Measurements from ENCODE around the gene HEATR9. TPM values are rescaled to one million over a fixed set of nuclear protein-coding genes. Genes with fewer than 3 reads are reported as not detected.

HEATR9 gene
- total RNA-seq, 1 experiment from 2014 or later, result not detected

DNA sequence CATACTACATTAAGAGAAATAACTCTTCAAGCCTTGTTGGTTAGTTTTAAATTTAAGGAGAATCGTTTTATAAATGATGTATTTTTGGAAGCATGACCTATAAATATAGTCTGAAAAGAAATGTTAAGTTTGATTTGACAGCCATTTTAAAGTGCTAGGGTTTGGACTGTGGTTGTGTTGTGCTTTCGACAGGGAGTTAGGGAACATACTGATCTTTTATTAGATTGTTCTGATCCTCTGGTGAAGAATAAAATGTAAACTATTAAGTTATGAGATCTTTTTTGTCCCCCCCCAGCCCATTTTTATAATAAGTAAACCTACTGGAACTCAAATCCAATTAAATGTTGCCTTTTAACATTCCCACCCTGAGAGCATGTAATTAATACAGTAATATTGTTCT is 47.4 kb downstream of the HEATR9 start:
- DNase-seq (ENCODE audit: low spot score), result no peak
- in situ Hi-C loops (cut with HindIII; ENCODE audit: low sequenced_read_pairs), result no loop called here

DNA sequence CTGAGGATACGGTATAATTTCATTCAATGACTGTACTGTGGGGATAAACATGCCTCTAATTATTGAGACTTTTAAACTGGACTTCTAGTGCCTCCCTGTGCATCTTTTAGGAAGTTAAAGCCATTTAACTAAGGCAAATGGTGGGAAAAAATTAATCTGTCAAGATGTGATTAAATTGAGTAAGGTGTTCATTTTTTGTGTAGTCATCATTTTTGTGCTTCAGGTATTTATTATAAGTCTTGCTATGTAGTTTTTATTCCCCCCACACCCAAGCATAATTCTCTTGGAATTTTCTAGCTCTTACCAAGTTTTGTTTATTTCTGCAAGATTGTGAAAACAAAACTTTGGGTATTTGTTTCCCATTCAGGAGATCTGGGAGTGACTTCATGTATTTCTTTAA is 49.2 kb downstream of the HEATR9 start:
- no peak for DNase-seq (ENCODE audit: low spot score)
- in situ Hi-C loops (cut with HindIII; ENCODE audit: low sequenced_read_pairs), result no loop called here

DNA sequence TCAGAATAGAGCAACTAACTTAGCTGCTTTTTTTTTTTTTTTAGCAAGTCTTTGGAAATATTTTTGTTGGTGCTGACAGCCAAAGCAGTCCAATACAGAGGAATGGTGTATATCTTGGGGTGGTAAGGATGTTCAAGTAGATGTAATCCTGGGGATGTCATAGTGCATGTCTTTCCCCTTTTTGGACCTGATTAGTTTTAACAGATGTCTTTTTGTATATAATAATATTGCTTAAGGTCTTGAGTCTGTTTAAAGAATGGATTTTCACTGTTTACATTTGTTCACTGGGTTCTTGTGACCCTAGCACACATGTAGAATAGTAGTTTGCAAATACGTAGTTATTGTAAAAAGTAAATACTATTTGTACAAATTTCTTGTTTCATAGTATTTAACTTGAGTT is 51.5 kb downstream of the HEATR9 start:
- DNase-seq (ENCODE audit: low spot score), result no peak
- in situ Hi-C loops (cut with HindIII; ENCODE audit: low sequenced_read_pairs), result no loop called here

DNA sequence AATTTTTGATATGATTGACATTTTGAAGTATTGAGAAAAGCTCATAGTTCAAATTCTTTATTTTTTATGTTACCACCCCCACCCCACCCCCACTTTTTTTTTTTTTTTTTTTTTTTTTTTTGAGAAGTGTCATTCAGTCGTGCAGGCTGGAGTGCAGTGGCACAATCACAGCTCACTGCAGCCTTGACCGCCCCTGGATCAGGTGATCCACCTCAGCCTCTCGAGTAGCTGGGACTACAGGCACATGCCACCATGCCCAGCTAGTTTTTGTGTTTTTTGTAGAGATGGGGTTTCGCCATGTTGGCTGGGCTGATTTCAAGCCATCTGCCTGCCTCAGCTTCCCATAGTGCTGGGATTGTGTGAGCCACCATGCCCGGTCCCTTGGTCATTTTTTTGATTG is 52.0 kb downstream of the HEATR9 start:
- DNase-seq (ENCODE audit: low spot score), result no peak
- in situ Hi-C loops (cut with HindIII; ENCODE audit: low sequenced_read_pairs), result no loop called here

DNA sequence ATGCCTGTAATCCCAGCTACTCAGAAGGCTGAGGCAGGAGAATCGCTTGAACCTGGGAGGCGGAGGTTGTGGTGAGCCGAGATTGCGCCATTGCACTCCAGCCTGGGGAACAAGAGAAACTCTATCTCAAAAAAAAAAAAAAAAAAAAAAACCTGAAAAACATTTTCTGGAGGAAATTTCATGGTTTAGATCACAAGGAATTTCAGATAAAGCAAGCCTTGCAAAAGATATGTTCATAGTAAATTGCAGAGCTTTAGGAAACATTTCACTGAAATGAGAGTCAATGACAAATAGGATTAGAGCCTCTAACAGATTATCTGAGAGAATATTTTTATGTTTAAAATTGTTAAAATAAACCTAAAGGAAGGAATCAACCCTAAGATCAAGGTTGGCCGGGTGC is 56.2 kb downstream of the HEATR9 start:
- in situ Hi-C loops (cut with HindIII; ENCODE audit: low sequenced_read_pairs), result no loop called here
- no peak for DNase-seq (ENCODE audit: low spot score)

DNA sequence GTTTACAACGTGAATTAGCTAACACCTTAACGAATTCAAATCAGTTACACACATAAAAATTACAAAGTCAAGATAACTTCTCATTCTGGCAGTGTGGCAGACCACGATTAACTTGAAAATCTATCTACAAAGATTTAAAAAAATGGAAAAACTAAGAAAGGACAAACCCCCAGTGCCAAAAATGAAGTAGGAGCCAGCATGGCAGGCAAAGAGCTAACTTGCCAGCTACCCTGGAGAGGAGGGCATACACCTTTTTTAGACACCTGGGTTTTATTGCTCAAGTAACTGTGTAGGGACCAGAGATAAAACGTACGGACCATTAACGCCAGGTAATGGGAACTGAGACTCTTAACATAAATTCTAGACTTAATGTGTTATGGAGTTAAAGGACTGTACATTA is 56.9 kb downstream of the HEATR9 start:
- in situ Hi-C loops (cut with HindIII; ENCODE audit: low sequenced_read_pairs), result no loop called here
- DNase-seq (ENCODE audit: low spot score), result no peak

DNA sequence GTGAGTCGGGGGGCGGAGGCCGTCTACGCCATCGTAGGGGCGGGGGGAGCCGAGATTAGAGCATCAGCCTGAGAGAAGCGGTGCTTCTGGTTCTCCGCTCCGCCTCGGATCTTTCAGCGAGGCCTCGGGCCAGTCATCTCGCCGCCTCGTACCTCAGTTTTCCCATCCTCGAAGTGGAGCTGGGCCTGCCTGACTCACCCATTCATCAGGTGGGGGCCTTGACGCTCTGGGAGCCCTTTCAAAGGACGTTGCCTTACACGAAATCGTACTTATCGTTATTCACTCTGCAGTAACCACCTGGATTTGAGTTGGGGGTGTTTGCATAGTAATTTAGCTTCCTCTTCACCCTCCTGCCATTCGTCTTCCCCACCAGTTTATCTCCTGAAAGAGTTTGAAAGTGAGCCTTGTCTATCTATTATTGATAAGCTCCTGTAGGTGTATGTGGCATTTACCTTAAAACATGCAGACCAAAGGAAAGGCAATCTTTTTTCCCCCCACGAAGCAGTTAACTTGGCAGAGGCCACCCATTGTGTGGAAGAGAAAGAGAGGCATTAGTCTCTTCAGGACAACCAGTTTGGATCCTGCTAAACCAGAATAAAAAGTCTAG is 58.7 kb downstream of the HEATR9 start:
- DNase-seq (ENCODE audit: low spot score), result no peak
- in situ Hi-C loops (cut with HindIII; ENCODE audit: low sequenced_read_pairs), result no loop called here

DNA sequence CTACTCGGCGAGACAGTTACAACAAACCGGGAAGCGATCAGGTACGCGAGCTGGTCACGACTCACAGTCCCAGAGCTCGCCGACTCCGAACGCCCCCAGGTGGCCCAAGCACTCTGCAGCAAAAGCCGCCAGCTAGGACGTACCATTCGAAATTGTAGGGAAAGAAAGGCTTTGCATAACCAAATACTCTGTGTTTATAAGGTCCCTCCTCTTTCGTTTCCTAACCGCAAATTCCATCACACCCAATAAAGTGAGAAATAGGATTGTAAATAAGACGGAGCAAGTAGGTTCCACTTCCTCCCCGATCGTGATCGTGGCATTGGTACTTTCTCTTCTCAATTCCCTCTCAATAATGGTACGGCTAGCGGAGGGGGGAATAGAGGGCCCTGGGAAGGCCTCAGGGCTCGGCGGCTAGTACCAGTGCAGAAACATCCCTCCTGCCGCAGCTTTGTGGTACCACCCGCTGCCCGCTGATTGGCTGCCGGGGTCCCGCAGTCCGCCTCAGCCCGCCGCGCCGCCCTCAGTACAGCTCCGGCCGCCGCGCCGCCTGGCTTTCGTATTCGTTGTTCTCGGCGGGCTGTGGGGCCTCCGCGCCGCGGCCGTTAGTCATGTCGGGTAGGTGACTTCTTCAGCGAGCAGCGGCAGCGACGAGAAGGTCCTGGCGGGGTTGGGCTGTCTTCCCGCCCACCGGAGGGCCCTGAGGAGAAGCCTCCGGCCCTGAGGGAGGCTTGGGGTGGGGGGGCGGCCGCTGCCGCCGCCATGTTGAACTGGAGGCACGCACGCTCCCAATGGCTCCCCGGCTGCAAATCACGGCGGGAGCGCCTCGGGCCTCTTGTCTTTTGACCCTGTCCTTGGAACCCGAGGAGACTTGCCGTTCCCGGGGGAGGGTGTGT is 59.5 kb downstream of the HEATR9 start, which contains the start of gene TAF15:
Gene TAF15 (plus strand): TSS at position 523 of the 893 bp plus-strand sequence. CDS start 86 bp downstream, at position 609.
- peak; percentile 99 for DNase-seq (ENCODE audit: low spot score)
- in situ Hi-C loops (cut with HindIII; ENCODE audit: low sequenced_read_pairs), result no loop called here

DNA sequence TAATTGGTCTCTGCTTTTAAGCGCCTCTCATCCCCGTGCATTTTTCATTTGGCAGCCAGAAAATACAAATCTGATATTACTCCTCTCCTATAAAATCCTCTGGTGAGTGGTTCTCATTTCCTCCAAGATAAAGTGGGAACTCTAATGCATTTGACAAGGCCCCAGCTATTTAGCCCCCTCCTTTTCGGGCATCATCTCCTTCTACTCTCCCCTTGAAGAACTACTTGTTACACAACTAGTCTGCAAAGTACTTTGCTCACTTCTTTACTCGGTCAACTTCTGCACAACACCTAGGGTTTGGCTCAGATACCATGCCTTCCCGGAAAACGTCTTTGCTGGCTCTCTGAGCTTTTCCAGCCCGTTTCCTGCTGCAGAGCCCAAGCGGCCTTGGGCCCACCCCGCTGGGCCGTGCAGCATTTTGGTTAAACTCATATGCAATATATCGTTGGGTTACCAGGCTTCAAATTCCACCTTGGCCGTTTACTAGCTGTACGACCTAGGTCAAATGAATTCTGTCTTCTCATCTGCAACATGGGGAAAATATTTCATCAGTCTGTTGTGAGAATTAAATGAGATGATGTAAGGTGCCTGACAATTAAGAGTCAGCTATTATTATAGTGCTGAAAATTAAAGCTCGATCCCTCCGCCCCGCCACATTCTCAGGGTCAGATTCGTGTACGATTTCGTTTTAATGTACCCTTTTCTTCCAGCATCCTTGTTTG is 60.3 kb downstream of the HEATR9 start:
- DNase-seq (ENCODE audit: low spot score), result no peak

DNA sequence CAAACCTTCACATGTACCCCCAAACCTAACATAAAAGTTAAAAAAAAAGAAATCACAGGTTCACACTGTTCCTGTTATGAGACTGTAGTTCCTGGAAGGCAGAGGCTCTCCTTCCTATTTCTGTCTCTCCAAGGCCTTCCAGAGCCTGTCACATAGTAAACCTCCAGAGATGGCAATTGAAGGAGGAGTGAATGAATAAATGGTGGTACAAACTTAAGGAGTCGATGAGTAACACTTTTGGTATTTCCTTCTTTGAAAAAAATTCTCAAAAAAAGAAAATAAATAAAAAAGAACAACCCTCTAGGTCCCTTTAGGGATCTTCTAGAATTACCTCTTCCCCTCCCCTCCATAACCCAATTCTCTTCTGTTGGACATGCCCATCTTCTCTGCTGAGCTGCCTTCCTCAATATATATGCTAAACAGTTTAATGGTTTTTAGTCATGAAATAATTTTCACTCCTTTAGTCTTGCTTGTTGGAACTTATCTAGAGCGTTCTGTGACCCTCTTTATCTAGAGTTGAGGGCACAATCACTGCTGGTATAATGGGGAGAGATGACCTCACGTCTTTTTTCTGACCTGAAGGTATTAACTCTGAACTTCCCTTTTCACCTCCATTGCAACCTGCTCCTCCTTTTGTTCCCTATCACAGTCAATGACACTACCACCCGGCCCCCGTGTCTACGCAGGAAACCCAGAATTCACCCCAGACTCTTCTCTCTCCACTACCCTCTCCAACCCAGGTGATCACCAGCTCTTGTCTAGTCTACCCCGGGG is 61.1 kb downstream of the HEATR9 start:
- in situ Hi-C loops (cut with HindIII; ENCODE audit: low sequenced_read_pairs), result no loop called here

More for the DNA sequence above, 60.3 kb downstream of the HEATR9 start:
- in situ Hi-C loops (cut with HindIII; ENCODE audit: low sequenced_read_pairs), result no loop called here

More for the DNA sequence above, 61.1 kb downstream of the HEATR9 start:
- DNase-seq (ENCODE audit: low spot score), result no peak

Other genes with a start within 250 kb of the HEATR9 start
- gene RASL10B, start 137.3 kb downstream of the HEATR9 start, total RNA-seq (2014; rRNA removed; shearing (Covaris generic)), result 18.4 and 19.5 TPM in 2 replicates
- not detected in 2 replicates for gene GAS2L2, start 115.7 kb downstream of the HEATR9 start, total RNA-seq (2014; rRNA removed; shearing (Covaris generic))
- gene C17orf50, start 108.0 kb downstream of the HEATR9 start, total RNA-seq (2014; rRNA removed; shearing (Covaris generic)), result not detected in 2 replicates
- not detected in 2 replicates for gene MMP28, start 73.2 kb downstream of the HEATR9 start, total RNA-seq (2014; rRNA removed; shearing (Covaris generic))
- 18.2 and 23.9 TPM in 2 replicates for gene TAF15, start 59.4 kb downstream of the HEATR9 start, total RNA-seq (2014; rRNA removed; shearing (Covaris generic))
- gene CCL5, start 11.5 kb upstream of the HEATR9 start, total RNA-seq (2014; rRNA removed; shearing (Covaris generic)), result not detected in 2 replicates
- 2.2 and 4.7 TPM in 2 replicates for gene RDM1, start 61.9 kb upstream of the HEATR9 start, total RNA-seq (2014; rRNA removed; shearing (Covaris generic))
- gene LYZL6, start 74.8 kb upstream of the HEATR9 start, total RNA-seq (2014; rRNA removed; shearing (Covaris generic)), result not detected in 2 replicates
- not detected in 2 replicates for gene CCL16, start 112.6 kb upstream of the HEATR9 start, total RNA-seq (2014; rRNA removed; shearing (Covaris generic))
- not detected in 2 replicates for gene CCL14, start 117.8 kb upstream of the HEATR9 start, total RNA-seq (2014; rRNA removed; shearing (Covaris generic))
- gene CCL15, start 132.7 kb upstream of the HEATR9 start, total RNA-seq (2014; rRNA removed; shearing (Covaris generic)), result not detected in 2 replicates
- gene CCL23, start 149.1 kb upstream of the HEATR9 start, total RNA-seq (2014; rRNA removed; shearing (Covaris generic)), result not detected in 2 replicates
- gene CCL18, start 195.4 kb upstream of the HEATR9 start, total RNA-seq (2014; rRNA removed; shearing (Covaris generic)), result not detected in 2 replicates
- gene CCL3, start 221.3 kb upstream of the HEATR9 start, total RNA-seq (2014; rRNA removed; shearing (Covaris generic)), result not detected in 2 replicates
- gene CCL4, start 234.9 kb upstream of the HEATR9 start, total RNA-seq (2014; rRNA removed; shearing (Covaris generic)), result not detected in 2 replicates